Endothelial cell of umbilical vein (primary cell): ENCODE measurements around the gene JAZF1.

Experiments
- CTCF ChIP-seq, 2 donors: IDR thresholded peaks; 1 replicate in 1 of 2; 2 replicates in 1 of 2; pipeline ENCODE4 v1.5.1; 2011; ENCODE audit warnings: low read length in 2 of 2, mild to moderate bottlenecking in 2 of 2, moderate library complexity in 2 of 2, control low read depth in 1 of 2, inconsistent platforms in 1 of 2, low read depth in 1 of 2; ENCODE audit not compliant: insufficient read depth in 1 of 2; ENCODE audit errors: extremely low read depth in 1 of 2
- EZH2 ChIP-seq: IDR thresholded peaks from 2 replicates; pipeline ENCODE4 v1.6.1; 2012; ENCODE audit warnings: borderline replicate concordance, low read depth, mild to moderate bottlenecking, moderate library complexity, low read length, inconsistent platforms; ENCODE audit not compliant: severe bottlenecking
- MAX ChIP-seq: IDR thresholded peaks from 2 replicates; pipeline ENCODE4 v1.6.1; 2011; ENCODE audit not compliant: insufficient read depth, insufficient read length
- POLR2A ChIP-seq: IDR thresholded peaks from 2 replicates; pipeline ENCODE4 v1.6.1; 2012; ENCODE audit warnings: low read depth, mild to moderate bottlenecking, control low read depth, low read length
- POLR2AphosphoS5 ChIP-seq: IDR thresholded peaks from 2 replicates; pipeline ENCODE4 v1.6.1; 2012; ENCODE audit warnings: low read depth, mild to moderate bottlenecking, control low read depth, low read length, moderate library complexity; ENCODE audit not compliant: insufficient read depth

GRCh38 chr7:28108747-28109146 lies 71.8 kb downstream of the JAZF1 start:
- no peak for TF ChIP-seq CTCF (IDR thresholded peaks at IDR 0.05; ENCODE audit: extremely low read depth in 1 of 2, insufficient read depth in 1 of 2, low read depth in 1 of 2, low read length in 2 of 2)
- TF ChIP-seq EZH2: no peak
- no peak for TF ChIP-seq POLR2AphosphoS5
- TF ChIP-seq MAX: no peak
- TF ChIP-seq POLR2A: no peak
